ENCODE measurements around the gene ADCY7. TPM values are rescaled to one million over a fixed set of nuclear protein-coding genes. Genes with fewer than 3 reads are reported as not detected.

ADCY7 gene
- total RNA-seq, 3 donors from 2014 or later (not counting 1 experiment from before 2014, with no cell fraction given): 479 to 591 (median 512) TPM

GRCh38 chr16:50294955-50295354 is 28.6 kb downstream of the ADCY7 start:
- Histone ChIP-seq H3K4me1 (ENCODE audit: control insufficient read depth, insufficient read depth, low read length) (peaks cover 26% of the 10 kb centered on the region), H3K27me3 (ENCODE audit: control insufficient read depth, insufficient read depth, low read length) (no peaks in the 10 kb centered on the region), H3K4me3 (ENCODE audit: low read length) (no peak overlapping the region), H3K36me3 (ENCODE audit: control insufficient read depth, insufficient read depth, low read length) (peaks cover 87% of the 10 kb centered on the region), H3K27ac (ENCODE audit: low read length) (no peak overlapping the region), H3K9me3 (ENCODE audit: control insufficient read depth, insufficient read depth, low read length) (no peaks in the 10 kb centered on the region)
- DNase-seq (no peak), ATAC-seq (no peak)
- H3K4me3 Mint-ChIP-seq: no peak overlapping the region
- no peaks in the 10 kb centered on the region for H3K27me3 Mint-ChIP-seq (ENCODE audit: low read depth in 2 of 2)
- no peaks in the 10 kb centered on the region for H3K36me3 Mint-ChIP-seq
- intact Hi-C loops (cut with micrococcal nuclease): no loop called here
- WGBS (ENCODE audit: insufficient coverage): 94% methylated on average over 3 of the region's 4 CpGs
- peaks cover 34 to 61% of the 10 kb centered on the region in 2 donors for H3K4me1 Mint-ChIP-seq
- no peaks in the 10 kb centered on the region for H3K9me3 Mint-ChIP-seq
- TF ChIP-seq CTCF (IDR thresholded peaks at IDR 0.05): no peak
- peak overlapping the region; percentile 80 to 81 for H3K27ac Mint-ChIP-seq

DNA sequence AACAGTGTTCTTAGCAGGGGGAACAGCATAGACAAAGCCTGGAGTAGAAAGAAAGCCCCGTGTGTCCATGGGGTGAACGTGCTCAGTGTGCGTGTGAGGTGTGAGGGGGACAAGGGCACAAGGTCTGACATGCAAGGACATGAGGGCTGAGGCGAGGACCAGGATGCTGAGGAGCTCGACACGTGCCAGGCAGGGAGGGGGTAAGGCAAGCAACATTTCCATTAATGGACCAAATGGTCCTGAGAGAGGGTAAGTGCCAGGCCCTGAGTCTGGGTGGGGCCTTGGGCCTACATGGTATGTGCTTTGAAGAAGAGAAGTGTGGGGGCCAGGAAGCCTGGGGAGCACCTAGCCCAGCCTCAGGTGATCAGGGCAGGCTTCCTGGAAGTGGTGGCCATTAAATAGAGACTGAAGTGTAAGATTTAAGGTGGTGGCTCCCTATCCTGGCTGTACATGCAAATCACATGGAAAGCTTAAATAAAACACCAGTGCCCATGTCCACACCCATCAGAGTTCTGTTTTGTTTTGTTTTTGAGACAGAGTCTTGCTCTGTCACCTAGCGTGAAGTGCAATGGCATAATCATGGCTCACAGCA is 29.3 kb downstream of the ADCY7 start:
- no peak for TF ChIP-seq CTCF (IDR thresholded peaks at IDR 0.05)
- no peaks in the 10 kb centered on the region for H3K9me3 Mint-ChIP-seq
- Histone ChIP-seq H3K9me3 (ENCODE audit: control insufficient read depth, insufficient read depth, low read length) (no peaks in the 10 kb centered on the region), H3K27me3 (ENCODE audit: control insufficient read depth, insufficient read depth, low read length) (no peaks in the 10 kb centered on the region), H3K36me3 (ENCODE audit: control insufficient read depth, insufficient read depth, low read length) (peaks cover 85% of the 10 kb centered on the region), H3K4me1 (ENCODE audit: control insufficient read depth, insufficient read depth, low read length) (peaks cover 19% of the 10 kb centered on the region), H3K4me3 (ENCODE audit: low read length) (no peak overlapping the region), H3K27ac (ENCODE audit: low read length) (no peak overlapping the region)
- ATAC-seq (no peak), DNase-seq (no peak)
- H3K27me3 Mint-ChIP-seq (ENCODE audit: low read depth in 2 of 2): no peaks in the 10 kb centered on the region
- intact Hi-C loops (cut with micrococcal nuclease): no loop called here
- no peak overlapping the region for H3K4me3 Mint-ChIP-seq
- WGBS (ENCODE audit: insufficient coverage): 97% methylated on average over 7 of the region's 7 CpGs
- H3K36me3 Mint-ChIP-seq: no peaks in the 10 kb centered on the region
- peak overlapping the region; percentile 80 to 81 for H3K27ac Mint-ChIP-seq
- peaks cover 32 to 54% of the 10 kb centered on the region in 2 donors for H3K4me1 Mint-ChIP-seq

GRCh38 chr16:50296807-50297206 is 30.5 kb downstream of the ADCY7 start:
- peak overlapping the region; percentile 80 to 81 for H3K27ac Mint-ChIP-seq
- ATAC-seq (no peak), DNase-seq (no peak)
- no peaks in the 10 kb centered on the region for H3K9me3 ChIP-seq (ENCODE audit: control insufficient read depth, insufficient read depth, low read length)
- 87% methylated on average over 2 of the region's 2 CpGs for WGBS (ENCODE audit: insufficient coverage)
- TF ChIP-seq CTCF (IDR thresholded peaks at IDR 0.05): no peak
- no peak overlapping the region for H3K4me3 ChIP-seq (ENCODE audit: low read length)
- intact Hi-C loops (cut with micrococcal nuclease): no loop called here
- H3K4me1 ChIP-seq (ENCODE audit: control insufficient read depth, insufficient read depth, low read length): peaks cover 7% of the 10 kb centered on the region
- H3K4me3 Mint-ChIP-seq: no peak overlapping the region
- no peaks in the 10 kb centered on the region for H3K27me3 Mint-ChIP-seq (ENCODE audit: low read depth in 2 of 2)
- H3K36me3 ChIP-seq (ENCODE audit: control insufficient read depth, insufficient read depth, low read length): peaks cover 91% of the 10 kb centered on the region
- H3K9me3 Mint-ChIP-seq: no peaks in the 10 kb centered on the region
- no peak overlapping the region for H3K27ac ChIP-seq (ENCODE audit: low read length)
- H3K36me3 Mint-ChIP-seq: no peaks in the 10 kb centered on the region
- no peaks in the 10 kb centered on the region for H3K27me3 ChIP-seq (ENCODE audit: control insufficient read depth, insufficient read depth, low read length)
- peaks cover 25 to 45% of the 10 kb centered on the region in 2 donors for H3K4me1 Mint-ChIP-seq

Data from natural killer cell (primary cell).